OCI-LY7 (cell line): ENCODE results near the gene SPTB. TPM values are rescaled to one million over a fixed set of nuclear protein-coding genes. Genes with fewer than 3 reads are reported as not detected.

Experiments used
- BruUV-seq: library from RNA; stranded (reverse); fragments of 400-500 nt; replicated peaks from 2 replicates; lab custom pipeline; 2021; lab: Mats Ljungman, UMichigan
- CTCF ChIA-PET: fragments of 300-600 bp; sonication (Branson Sonifier 250); formaldehyde crosslinking; loops from one replicate; lab custom pipeline; 2022; ENCODE audit warnings: antibody characterized with exemption; ENCODE audit not compliant: unreplicated experiment; lab: Charles Lee
- POLR2A ChIA-PET: fragments of 300-600 bp; sonication (Branson Sonifier 250); formaldehyde crosslinking; loops from one replicate; lab custom pipeline; 2022; ENCODE audit warnings: antibody characterized with exemption; lab: Charles Lee
- DNase-seq: peaks from one replicate; pipeline ENCODE4 v3.0.0-alpha.2; 2015; ENCODE audit warnings: low spot score
- H2AFZ ChIP-seq: fragments of 200-600 bp; sonication (generic), shearing (Covaris generic); 2 replicates; pipeline ENCODE4 v1.6.1; 2014; ENCODE audit warnings: mild to moderate bottlenecking, antibody characterized with exemption, low read length, moderate library complexity
- H3K27ac ChIP-seq: fragments of 200-600 bp; sonication (generic); 2 replicates; pipeline ENCODE4 v1.5.1; 2014; ENCODE audit warnings: mixed run types, low read depth, mild to moderate bottlenecking, moderate library complexity, low read length, inconsistent platforms; ENCODE audit not compliant: poor library complexity, severe bottlenecking
- H3K36me3 ChIP-seq: fragments of 200-600 bp; sonication (generic); 2 replicates; pipeline ENCODE4 v1.6.1; 2014; ENCODE audit warnings: mild to moderate bottlenecking, antibody characterized with exemption, low read length, moderate library complexity, mixed read lengths; ENCODE audit not compliant: insufficient read depth
- H3K4me1 ChIP-seq: fragments of 200-600 bp; sonication (generic); 2 replicates; pipeline ENCODE4 v1.5.1; 2014; ENCODE audit warnings: mild to moderate bottlenecking, low read length; ENCODE audit not compliant: insufficient read depth, poor library complexity, severe bottlenecking
- H3K4me2 ChIP-seq: fragments of 200-600 bp; sonication (generic); 2 replicates; pipeline ENCODE4 v1.6.1; 2014; ENCODE audit warnings: mild to moderate bottlenecking, low read length
- H3K4me3 ChIP-seq: fragments of 200-600 bp; sonication (generic); 2 replicates; pipeline ENCODE4 v1.5.1; 2014; ENCODE audit warnings: mild to moderate bottlenecking, low read depth, low read length; ENCODE audit not compliant: poor library complexity, severe bottlenecking
- H3K79me2 ChIP-seq: fragments of 200-600 bp; sonication (generic); 2 replicates; pipeline ENCODE4 v1.6.1; 2016; ENCODE audit warnings: low read depth, mild to moderate bottlenecking, low read length, moderate library complexity, mixed read lengths; ENCODE audit not compliant: insufficient read depth
- H3K9me2 ChIP-seq: fragments of 200-600 bp; sonication (generic); 2 replicates; pipeline ENCODE4 v1.6.1; 2016; ENCODE audit warnings: mild to moderate bottlenecking, low read length, mixed read lengths; ENCODE audit not compliant: insufficient read depth
- H3K9me3 ChIP-seq: fragments of 200-600 bp; sonication (generic); 2 replicates; pipeline ENCODE4 v1.6.1; 2014; ENCODE audit warnings: mild to moderate bottlenecking, mixed run types, low read length, mixed read lengths
- H4K20me1 ChIP-seq: fragments of 200-600 bp; sonication (generic); 2 replicates; pipeline ENCODE4 v1.6.1; 2014; ENCODE audit warnings: mild to moderate bottlenecking, antibody characterized with exemption, low read length, moderate library complexity, mixed read lengths; ENCODE audit not compliant: insufficient read depth
- CTCF ChIP-seq: fragments of 200-600 bp; sonication (generic); conservative IDR thresholded peaks from 2 replicates; pipeline ENCODE4 v1.5.1; 2014; ENCODE audit warnings: mild to moderate bottlenecking, antibody characterized with exemption, low read length, moderate library complexity, mixed read lengths
- EZH2phosphoT487 ChIP-seq: fragments of 200-600 bp; sonication (generic); IDR thresholded peaks from 2 replicates; pipeline ENCODE4 v1.6.1; 2018; ENCODE audit warnings: low read depth, borderline replicate concordance, mild to moderate bottlenecking, mixed run types, antibody characterized with exemption, low read length, moderate library complexity, mixed read lengths
- intact Hi-C: fragments of 100-400 bp; cut with micrococcal nuclease; formaldehyde crosslinking; loops from one replicate; pipeline ENCODE4 v1.10.0; 2022; ENCODE audit not compliant: unreplicated experiment
- total RNA-seq, 2 experiments: library from RNA; depleted of rRNA in 1 of 2; stranded (reverse); fragments of >200 nt in 1 of 2; shearing (Covaris generic) in 1 of 2; gene quantifications; 2 replicates each; pipeline ENCODE4 v1.2.3, GENCODE V29; 2014 to 2022

Gene SPTB
- total RNA-seq, 2 experiments from 2014 or later = not detected

- no peaks in the 10 kb centered on the region for H4K20me1 ChIP-seq
- H3K9me2 ChIP-seq = no peaks in the 10 kb centered on the region
- ChIA-PET CTCF (interaction anchor here (0.6 kb wide), 1 partner anchor 35 kb away, joined by 5 read pairs; no protein-coding TSS in a partner anchor), POLR2A (no interaction called here)
- no peak overlapping the region for H3K27ac ChIP-seq
- TF ChIP-seq EZH2phosphoT487 (no peak), CTCF (no peak)
- H3K36me3 ChIP-seq = no peaks in the 10 kb centered on the region
- no peak overlapping the region for H3K4me3 ChIP-seq
- H3K4me1 ChIP-seq = no peaks in the 10 kb centered on the region
- no peak overlapping the region for H3K4me2 ChIP-seq
- intact Hi-C loops = no loop called here
- no peak for DNase-seq
- no peak overlapping the region for H2AFZ ChIP-seq
- H3K9me3 ChIP-seq = no peaks in the 10 kb centered on the region
- no peaks in the 10 kb centered on the region for H3K79me2 ChIP-seq
- no TSS peak for BruUV-seq
Measured at GRCh38 chr14:64766430-64767151, 113.1 kb downstream of the SPTB start.

- POLR2A ChIA-PET = no interaction called here
- Histone ChIP-seq H2AFZ (no peak overlapping the region), H3K36me3 (no peaks in the 10 kb centered on the region), H3K4me2 (no peak overlapping the region), H3K79me2 (no peaks in the 10 kb centered on the region), H4K20me1 (no peaks in the 10 kb centered on the region), H3K9me3 (no peaks in the 10 kb centered on the region), H3K27ac (no peak overlapping the region), H3K4me3 (no peak overlapping the region), H3K4me1 (no peaks in the 10 kb centered on the region), H3K9me2 (no peaks in the 10 kb centered on the region)
- intact Hi-C loops = no loop called here
- TF ChIP-seq CTCF (no peak), EZH2phosphoT487 (no peak)
- no peak for DNase-seq
- BruUV-seq = no TSS peak
- CTCF ChIA-PET = no interaction called here
Measured at GRCh38 chr14:64765740-64766302, 113.9 kb downstream of the SPTB start.
